SJSA1 (cell line): ENCODE results near the gene CROCC2. TPM values are rescaled to one million over a fixed set of nuclear protein-coding genes. Genes with fewer than 3 reads are reported as not detected.

ENCODE experiments used
- DNase-seq, 2 experiments: peaks; one replicate each; pipeline ENCODE4 v3.0.0-alpha.2; 2015 to 2020; ENCODE audit warnings: low spot score in 2 of 2, low read depth in 1 of 2
- H3K27ac ChIP-seq: fragments of 250-450 bp; sonication (Bioruptor Pico); 2 replicates; pipeline ENCODE4 v1.5.1; 2020; ENCODE audit warnings: mild to moderate bottlenecking, moderate library complexity
- H3K27me3 ChIP-seq: fragments of 250-450 bp; sonication (Bioruptor Pico); replicated peaks from 2 replicates; pipeline ENCODE4 v1.5.1; 2020; ENCODE audit warnings: mild to moderate bottlenecking, moderate library complexity
- H3K36me3 ChIP-seq: fragments of 250-450 bp; sonication (Bioruptor Pico); 2 replicates; pipeline ENCODE4 v1.5.1; 2020; ENCODE audit warnings: mild to moderate bottlenecking
- H3K4me1 ChIP-seq: fragments of 250-450 bp; sonication (Bioruptor Pico); replicated peaks from 2 replicates; pipeline ENCODE4 v1.6.1; 2021; ENCODE audit warnings: mild to moderate bottlenecking
- H3K4me3 ChIP-seq: fragments of 250-450 bp; sonication (Bioruptor Pico); 2 replicates; pipeline ENCODE4 v1.5.1; 2020; ENCODE audit warnings: mild to moderate bottlenecking
- H3K9me3 ChIP-seq: fragments of 250-450 bp; sonication (Bioruptor Pico); replicated peaks from 2 replicates; pipeline ENCODE4 v1.5.1; 2020; ENCODE audit warnings: mild to moderate bottlenecking
- total RNA-seq: library from RNA; depleted of rRNA; stranded (reverse); fragments of >200 nt; shearing (Covaris generic); gene quantifications from 2 replicates; pipeline ENCODE4 v1.2.3, GENCODE V29; 2014

Gene CROCC2
- total RNA-seq, 1 experiment from 2014 or later: not detected

DNA sequence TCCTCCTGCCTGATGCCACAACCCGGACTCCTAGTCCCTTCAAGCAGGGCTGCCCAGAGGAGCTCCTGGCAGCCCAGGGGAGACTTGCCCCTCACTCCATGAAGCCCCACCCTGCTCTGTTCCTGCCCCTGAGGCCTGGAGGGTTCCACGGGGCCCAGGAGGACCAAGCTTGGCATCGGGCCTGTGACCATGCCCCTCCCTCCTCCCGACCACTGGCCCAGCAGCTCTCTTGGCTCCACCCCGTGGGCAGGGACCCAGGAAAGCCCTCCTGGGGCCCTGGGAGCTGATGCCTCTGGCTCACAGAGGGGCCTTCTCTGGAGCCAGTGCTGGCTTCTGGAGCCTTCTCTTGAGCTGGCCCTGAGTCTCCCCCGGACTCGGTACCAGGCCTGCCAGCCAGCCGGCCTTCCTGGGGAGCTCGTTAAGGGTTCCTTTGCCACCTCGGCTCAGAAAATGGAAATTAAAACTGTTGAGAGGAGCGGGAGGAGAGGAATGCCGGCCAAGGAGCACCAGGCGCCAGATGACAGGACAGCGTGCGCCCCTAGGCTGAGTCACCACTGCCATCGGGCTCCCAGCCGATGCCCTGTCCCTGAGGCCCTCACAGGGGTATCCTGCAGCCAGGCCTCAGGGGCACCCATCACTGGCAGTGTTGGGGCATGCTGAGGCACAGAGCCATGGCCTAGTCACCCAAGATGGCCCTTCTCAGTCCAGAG lies 51.7 kb downstream of the CROCC2 start:
- no peaks in the 10 kb centered on the region for H3K36me3 ChIP-seq
- H3K27ac ChIP-seq: no peak overlapping the region
- no peaks in the 10 kb centered on the region for H3K9me3 ChIP-seq
- no peak overlapping the region for H3K4me3 ChIP-seq
- peaks cover 18% of the 10 kb centered on the region for H3K4me1 ChIP-seq
- peak in 1 of 2 experiments; percentile 38 for DNase-seq
- H3K27me3 ChIP-seq: no peaks in the 10 kb centered on the region

DNA sequence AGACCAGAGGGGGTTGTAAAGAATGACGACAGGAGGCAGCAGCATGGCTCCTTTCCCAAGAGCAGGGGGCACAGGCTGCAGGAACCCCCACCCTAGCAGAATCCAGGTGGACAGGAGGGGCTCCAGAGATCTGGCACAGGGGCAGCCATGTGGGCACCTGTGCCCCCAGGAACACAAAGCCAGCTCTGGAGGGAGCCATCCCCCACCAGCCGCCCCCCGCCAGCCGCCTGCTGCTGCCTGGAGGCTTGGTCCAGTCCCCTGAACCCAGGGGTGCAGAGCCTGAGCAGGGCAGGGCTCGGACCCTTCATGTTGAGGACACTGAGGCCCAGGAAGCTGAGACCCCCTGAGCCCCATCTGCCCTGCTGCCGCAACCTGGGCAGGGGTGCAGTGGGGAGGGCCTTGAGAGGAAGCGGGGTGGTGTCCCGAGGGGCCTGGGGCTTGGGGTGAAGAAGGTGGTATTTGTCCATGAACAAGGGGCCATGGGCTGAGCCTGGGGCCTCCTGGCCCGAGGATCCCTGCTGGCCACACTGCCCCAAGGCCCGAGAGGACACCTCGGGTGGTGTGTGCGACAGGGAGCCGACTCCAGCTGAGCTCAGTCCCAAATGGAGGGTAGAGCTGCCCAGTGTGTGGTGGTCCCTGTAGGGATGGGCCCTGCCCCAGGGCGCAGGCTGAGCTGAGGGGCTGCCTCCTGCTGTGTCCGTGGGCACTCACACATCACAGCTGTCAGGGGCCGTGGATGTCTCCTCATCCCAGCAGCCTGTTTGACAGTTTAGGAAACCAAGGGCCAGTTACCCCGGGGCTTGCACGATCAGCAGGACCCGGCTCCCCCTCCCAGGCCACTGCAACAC lies 52.5 kb downstream of the CROCC2 start:
- H3K27ac ChIP-seq: no peak overlapping the region
- no peaks in the 10 kb centered on the region for H3K36me3 ChIP-seq
- no peak overlapping the region for H3K4me3 ChIP-seq
- no peaks in the 10 kb centered on the region for H3K9me3 ChIP-seq
- peaks cover 18% of the 10 kb centered on the region for H3K4me1 ChIP-seq
- no peaks in the 10 kb centered on the region for H3K27me3 ChIP-seq
- peak in 1 of 2 experiments; percentile 37 for DNase-seq

DNA sequence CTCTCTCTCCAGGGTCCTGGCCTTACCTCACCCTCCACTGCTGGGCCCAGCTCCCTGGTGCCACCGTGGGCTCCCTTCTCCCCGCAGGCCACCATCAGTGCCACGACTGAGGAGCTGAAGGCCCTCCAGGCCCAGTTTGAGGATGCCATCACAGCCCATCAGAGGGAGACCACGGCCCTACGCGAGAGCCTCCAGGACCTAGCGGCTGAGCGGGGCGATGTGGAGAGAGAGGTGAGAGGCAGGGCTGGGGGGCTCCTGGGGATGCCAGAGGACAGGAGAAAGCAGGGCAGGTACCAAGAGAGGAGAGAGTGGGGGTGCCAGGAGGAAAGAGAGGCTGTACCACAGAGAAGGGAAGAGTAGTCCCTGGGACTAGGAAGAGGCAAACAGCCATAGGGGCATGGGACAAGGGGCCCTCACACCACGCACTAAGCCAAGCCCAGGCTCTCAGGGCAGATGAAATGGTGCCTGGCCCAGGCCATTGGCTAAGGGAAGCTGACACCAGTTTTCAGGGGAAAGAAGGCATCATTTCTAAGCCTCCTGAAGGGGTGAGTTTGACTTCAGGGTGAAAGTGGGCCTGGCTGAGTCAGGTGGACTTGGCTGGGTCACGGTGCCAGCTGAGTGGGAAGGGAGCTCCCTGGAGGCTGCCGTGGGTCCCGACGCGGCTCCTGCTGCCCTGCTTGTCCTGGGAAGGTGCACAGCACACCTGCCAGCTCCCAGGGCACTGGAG lies 53.2 kb downstream of the CROCC2 start:
- Histone ChIP-seq H3K4me3 (no peak overlapping the region), H3K36me3 (no peaks in the 10 kb centered on the region), H3K27me3 (no peaks in the 10 kb centered on the region), H3K9me3 (no peaks in the 10 kb centered on the region), H3K27ac (no peak overlapping the region), H3K4me1 (peaks cover 11% of the 10 kb centered on the region)
- peak in 1 of 2 experiments; percentile 40 for DNase-seq

DNA sequence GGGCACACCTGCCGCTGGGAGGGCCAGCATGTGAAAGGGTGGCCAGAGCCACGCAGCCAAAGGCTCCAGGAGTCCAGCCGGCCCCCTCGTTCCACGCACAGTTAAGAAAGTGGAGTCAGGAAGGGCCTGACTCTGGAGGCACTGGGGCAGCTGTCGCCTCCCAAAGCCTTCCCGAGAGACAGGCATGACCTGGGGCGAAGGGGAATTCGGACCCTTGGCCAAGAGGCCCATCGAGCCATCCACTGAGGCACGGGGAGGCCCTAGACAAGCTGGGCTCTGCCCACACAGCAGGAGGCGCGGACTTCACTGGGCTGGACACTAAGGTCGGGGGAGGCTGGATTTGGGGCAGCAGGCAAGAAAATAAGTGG lies 53.8 kb downstream of the CROCC2 start:
- Histone ChIP-seq H3K9me3 (no peaks in the 10 kb centered on the region), H3K4me1 (peaks cover 10% of the 10 kb centered on the region), H3K27me3 (no peaks in the 10 kb centered on the region), H3K36me3 (no peaks in the 10 kb centered on the region), H3K27ac (no peak overlapping the region), H3K4me3 (no peak overlapping the region)
- no peak for DNase-seq

DNA sequence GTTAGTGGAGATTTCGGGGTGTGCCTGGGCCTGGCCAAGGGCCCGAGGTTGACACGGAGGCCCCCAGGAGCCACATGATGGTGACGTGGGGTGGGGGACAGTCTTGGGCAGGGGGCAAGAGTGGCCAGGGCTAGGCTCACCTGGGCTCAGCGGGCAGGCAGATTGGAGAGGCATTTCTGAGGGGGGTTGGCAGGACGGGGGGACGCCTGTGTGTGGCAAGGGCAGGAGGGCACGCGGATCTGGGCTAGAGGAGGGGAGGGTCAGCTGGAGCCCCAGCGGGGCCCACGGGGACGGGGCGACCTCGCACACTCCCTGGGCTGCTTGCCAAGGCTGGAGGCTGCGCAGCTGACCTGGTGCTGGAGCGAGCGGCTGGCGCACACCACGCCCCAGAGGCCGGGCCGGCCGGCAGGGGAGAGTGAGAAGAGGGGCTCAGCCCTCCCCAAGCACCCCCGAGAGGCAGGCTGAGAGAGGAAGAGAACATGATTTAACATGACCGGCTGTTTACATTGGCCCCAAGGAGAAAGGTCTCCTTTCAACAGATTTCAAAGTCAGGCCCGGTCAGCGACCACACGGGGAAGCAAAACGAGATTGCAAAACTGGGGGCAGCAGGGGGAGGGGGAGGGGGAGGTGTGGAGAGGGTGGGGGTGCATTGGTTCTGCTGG lies 54.3 kb downstream of the CROCC2 start:
- H3K9me3 ChIP-seq: no peaks in the 10 kb centered on the region
- no peak overlapping the region for H3K27ac ChIP-seq
- H3K27me3 ChIP-seq: no peaks in the 10 kb centered on the region
- peaks cover 10% of the 10 kb centered on the region for H3K4me1 ChIP-seq
- H3K4me3 ChIP-seq: no peak overlapping the region
- H3K36me3 ChIP-seq: no peaks in the 10 kb centered on the region
- DNase-seq: peak in 1 of 2 experiments; percentile 35

DNA sequence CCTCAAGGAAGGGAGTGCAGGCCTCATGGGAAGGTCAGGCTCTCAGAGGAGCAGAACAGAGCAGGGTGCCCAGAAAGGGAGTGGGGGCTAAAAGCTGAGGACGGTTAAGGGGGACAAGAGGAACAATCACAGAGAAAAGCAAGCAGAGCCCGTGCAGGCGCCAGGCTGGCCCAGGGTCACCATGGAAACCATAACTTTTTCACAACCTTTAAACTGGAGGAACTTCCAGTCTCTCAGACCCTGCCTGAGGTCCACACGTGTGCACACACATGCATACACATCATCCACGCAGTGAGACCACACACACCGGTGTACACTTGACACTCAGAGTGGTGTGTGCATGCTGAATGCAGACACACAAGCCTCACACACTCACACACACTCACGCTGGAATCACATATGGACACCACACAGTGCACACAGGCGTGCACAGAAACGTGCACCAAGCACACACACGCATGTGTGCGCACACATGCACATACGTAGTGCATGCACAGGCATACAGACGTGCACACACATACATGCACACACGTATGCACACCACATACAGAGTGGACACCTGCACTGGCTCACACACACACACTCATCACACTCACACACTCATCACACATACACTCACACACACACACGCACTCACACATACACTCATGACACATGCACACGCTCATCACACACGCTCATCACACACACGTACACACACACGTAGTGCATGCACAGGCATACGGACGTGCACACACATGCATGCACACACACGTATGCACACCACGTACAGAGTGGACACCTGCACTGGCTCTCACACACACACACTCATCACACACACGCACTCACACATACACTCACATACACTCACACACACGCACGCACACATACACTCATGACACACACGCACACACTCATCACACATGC lies 55.1 kb downstream of the CROCC2 start:
- H3K4me1 ChIP-seq: peaks cover 10% of the 10 kb centered on the region
- H3K36me3 ChIP-seq: no peaks in the 10 kb centered on the region
- no peak overlapping the region for H3K27ac ChIP-seq
- peak in 1 of 2 experiments; percentile 22 for DNase-seq
- H3K4me3 ChIP-seq: no peak overlapping the region
- H3K9me3 ChIP-seq: no peaks in the 10 kb centered on the region
- no peaks in the 10 kb centered on the region for H3K27me3 ChIP-seq

DNA sequence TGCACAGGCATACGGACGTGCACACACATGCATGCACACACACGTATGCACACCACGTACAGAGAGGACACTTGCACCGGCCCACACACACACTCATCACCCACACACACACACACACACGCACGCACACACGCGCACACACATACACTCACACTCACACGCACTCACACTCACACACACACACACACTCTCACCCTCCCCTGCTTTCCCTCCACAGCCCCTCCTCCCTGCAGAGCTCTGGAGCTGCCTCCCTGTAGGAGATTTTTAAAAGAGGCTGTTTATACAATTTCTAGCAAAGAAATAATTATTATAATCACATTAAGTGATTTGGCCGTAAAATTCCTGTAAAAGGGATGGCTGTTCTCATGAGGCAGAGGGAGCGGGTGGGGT lies 55.8 kb downstream of the CROCC2 start:
- peak in 1 of 2 experiments; percentile 5 for DNase-seq
- Histone ChIP-seq H3K27me3 (no peaks in the 10 kb centered on the region), H3K27ac (no peak overlapping the region), H3K9me3 (no peaks in the 10 kb centered on the region), H3K4me3 (no peak overlapping the region), H3K4me1 (peaks cover 10% of the 10 kb centered on the region), H3K36me3 (no peaks in the 10 kb centered on the region)

DNA sequence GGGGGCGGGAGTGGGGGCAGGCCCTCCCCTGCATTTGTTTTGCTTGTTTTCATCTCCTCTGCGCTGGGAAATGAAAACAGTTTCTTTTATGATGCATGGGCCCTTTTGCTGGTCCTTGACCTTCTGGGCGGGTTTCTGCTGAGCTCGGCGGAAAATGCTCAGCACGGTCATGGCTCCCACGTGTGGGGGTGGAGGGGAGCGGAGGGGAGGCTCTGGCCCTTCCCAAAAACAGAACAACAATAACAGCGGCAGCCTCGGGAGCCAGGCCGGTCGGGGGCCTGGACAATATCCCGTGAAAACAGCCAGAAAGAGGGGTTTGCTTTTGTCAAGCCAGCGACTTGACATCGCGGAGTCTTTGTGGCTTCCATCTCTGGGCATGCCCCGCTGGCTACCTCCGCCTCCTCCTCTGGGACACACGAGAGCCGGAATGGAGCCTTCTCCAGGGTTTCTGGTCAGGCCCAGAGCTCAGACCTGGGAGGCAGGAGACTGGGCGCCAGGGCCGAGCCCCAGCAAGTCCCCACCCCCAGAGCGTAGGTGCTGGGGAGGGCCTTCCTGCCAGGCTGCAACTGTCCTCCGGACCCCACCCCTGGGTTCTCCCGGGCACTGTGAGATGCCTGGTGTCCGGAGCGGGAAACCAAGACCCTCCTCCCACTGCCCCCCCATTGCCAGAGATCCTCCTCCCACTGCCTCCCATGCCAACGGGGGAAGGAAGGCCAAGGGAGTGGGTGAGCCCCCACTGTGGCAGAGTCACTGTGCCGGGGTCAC lies 56.3 kb downstream of the CROCC2 start:
- Histone ChIP-seq H3K4me1 (peaks cover 10% of the 10 kb centered on the region), H3K27me3 (no peaks in the 10 kb centered on the region)

DNA sequence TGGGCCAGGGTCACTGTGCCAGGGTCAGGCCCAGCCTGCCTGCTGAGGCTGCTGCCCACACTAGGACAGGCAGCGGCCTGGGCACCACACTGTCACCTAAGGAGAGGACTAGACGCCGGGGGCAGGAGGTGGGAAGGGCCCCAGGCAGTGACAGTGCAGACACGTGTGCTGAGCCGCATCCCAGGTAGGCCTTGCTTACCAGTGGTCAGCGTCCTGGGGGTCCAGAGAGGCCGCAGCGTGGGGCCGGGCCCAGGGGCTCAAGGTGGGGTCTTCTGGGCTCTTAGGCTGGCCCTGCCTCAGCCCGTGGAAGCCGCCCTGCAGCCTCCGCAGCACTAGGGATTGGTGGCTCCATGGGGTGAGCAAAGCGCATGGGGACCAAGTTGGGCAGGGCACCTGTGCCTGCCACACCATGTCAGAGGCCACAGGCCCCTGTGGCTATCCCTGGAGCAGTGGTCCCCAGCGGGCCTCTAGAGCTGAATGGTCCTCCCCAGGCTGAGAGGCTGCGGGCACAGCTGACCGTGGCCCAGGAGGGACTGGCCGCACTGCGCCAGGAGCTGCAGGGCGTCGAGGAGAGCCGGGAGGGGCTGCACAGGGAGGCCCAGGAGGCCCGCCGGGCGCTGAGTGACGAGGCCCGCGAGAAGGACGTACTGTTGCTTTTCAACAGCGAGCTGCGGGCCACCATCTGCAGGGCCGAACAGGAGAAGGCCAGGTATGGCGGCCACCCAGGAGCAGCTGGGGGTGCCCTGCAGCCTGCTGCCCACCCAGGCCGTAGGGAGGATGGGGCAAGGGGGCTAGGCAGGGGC lies 57.1 kb downstream of the CROCC2 start:
- H3K36me3 ChIP-seq: no peaks in the 10 kb centered on the region
- no peaks in the 10 kb centered on the region for H3K27me3 ChIP-seq
- H3K9me3 ChIP-seq: no peaks in the 10 kb centered on the region
- DNase-seq: peak in 1 of 2 experiments; percentile 40
- peaks cover 10% of the 10 kb centered on the region for H3K4me1 ChIP-seq
- H3K4me3 ChIP-seq: no peak overlapping the region
- no peak overlapping the region for H3K27ac ChIP-seq

More for the DNA sequence above, 56.3 kb downstream of the CROCC2 start:
- no peaks in the 10 kb centered on the region for H3K9me3 ChIP-seq
- DNase-seq: peak in 1 of 2 experiments; percentile 37
- H3K36me3 ChIP-seq: no peaks in the 10 kb centered on the region
- no peak overlapping the region for H3K4me3 ChIP-seq
- H3K27ac ChIP-seq: no peak overlapping the region

DNA sequence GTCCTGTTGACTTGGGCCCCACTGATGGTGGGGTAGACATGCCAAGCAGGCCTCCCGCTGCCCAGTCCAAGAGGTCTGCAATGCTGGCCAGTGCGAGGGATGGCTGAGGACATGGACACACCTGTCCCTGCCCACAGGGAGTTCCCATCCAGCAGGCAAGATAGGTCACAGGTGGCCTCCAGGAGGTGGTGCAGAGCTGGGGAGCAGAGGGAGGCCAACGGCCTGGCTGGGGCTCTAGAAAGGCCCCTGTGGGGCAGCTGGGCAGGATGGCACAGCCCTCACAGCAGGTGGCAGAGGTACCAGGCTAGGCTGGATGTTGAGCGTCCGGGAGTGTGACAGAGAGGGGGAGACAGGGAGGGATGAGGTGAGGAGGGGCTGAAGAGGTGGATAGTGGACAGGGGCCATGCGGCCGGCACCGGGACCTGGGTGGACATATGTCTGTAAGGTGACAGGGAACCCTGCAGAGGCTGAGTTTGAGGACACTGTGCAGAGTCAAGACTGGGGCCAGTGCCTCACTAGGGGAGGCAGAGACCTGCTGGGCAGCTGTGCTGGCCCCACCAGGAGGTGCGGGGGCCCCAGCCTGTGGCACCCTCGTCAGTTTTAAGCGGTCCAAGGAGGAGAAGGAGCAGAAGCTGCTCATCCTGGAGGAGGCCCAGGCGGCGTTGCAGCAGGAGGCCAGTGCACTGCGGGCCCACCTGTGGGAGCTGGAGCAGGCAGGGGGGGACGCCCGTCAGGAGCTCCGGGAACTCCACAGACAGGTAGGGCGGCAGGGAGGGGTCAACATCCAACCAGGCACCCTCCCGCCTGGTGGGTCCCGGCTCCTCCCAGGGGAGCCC lies 58.0 kb downstream of the CROCC2 start:
- DNase-seq: peak in 1 of 2 experiments; percentile 36
- Histone ChIP-seq H3K4me3 (no peak overlapping the region), H3K27me3 (no peaks in the 10 kb centered on the region), H3K36me3 (no peaks in the 10 kb centered on the region), H3K27ac (no peak overlapping the region), H3K9me3 (no peaks in the 10 kb centered on the region), H3K4me1 (peaks cover 10% of the 10 kb centered on the region)

DNA sequence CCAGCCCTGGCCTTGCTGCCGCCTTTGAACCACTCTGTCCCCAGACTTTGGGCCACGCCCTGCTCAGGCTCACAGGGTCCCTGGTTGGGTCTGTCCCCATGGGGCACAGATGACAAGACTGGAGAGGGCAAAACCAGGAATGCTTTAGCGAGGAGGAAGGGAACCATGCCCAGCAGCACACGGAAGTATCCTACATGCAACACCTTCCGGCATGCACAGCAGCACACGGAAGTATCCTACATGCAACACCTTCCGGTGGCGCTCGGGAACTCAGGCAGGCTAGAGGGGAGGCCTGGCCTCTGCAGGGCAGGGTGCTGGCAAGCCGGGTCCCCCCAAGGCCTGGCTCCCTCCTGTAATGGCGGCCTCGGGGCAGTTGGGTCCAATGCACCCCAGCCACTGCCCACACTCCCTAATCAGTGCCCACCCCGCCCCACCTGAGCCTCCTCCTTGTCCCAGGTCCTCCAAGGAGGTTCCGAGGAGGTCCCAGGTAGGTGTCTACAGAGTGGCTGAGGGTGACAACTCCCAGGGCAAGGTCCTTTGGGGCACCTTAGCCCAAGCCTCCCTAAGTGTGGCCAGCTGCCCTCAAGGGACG lies 58.7 kb downstream of the CROCC2 start:
- peak in 1 of 2 experiments; percentile 40 for DNase-seq
- Histone ChIP-seq H3K36me3 (no peaks in the 10 kb centered on the region), H3K27me3 (no peaks in the 10 kb centered on the region), H3K4me1 (peaks cover 10% of the 10 kb centered on the region), H3K27ac (no peak overlapping the region), H3K4me3 (no peak overlapping the region), H3K9me3 (no peaks in the 10 kb centered on the region)
